ENCODE data around the gene RPIA. TPM values are rescaled to one million over a fixed set of nuclear protein-coding genes. Genes with fewer than 3 reads are reported as not detected.

RPIA gene
- 15.9 and 16.1 TPM in 2 replicates for total RNA-seq

GRCh38 chr2:88691339-88692183, at the start of gene RPIA:
Gene RPIA, plus strand, starts transcription at chr2:88691673. Its CDS starts 26 bp downstream, at chr2:88691699.

Other genes starting within 250 kb of the RPIA start
- gene FOXI3, start 239.0 kb upstream of the RPIA start, total RNA-seq = not detected in 2 replicates
- 17.5 and 27.0 TPM in 2 replicates for gene EIF2AK3, start 64.2 kb upstream of the RPIA start, total RNA-seq